Measurements from ENCODE around the gene HOXD10.

Gene HOXD10

DNA sequence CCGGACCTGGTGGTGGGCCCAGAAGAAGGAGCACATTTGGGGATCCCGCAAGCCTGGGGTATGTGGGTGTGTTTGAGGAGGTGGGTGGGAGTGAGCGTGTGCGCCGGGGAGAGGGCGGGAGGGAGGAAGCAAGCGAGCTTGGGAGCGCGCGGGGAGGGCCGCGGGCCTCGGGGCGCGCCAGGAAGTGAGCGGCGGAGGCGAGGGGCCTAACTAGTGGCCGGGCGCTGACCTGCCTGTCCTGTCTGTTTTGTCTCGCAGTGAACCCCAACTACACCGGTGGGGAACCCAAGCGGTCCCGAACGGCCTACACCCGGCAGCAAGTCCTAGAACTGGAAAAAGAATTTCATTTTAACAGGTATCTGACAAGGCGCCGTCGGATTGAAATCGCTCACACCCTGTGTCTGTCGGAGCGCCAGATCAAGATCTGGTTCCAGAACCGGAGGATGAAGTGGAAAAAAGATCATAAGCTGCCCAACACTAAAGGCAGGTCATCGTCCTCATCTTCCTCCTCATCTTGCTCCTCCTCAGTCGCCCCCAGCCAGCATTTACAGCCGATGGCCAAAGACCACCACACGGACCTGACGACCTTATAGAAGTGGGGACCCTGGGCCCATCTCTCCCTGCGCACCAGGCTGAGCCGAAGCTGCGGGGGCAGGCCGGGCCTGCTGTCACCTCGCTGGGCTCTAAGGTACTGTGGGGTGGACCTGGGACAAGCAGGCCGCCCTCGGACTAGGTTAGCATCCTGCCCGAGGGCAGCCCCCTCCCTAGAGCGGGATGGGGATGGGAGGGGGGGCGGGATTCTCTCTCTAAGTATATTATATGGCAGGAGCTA is 36.0 kb downstream of the HOXD10 start:
- DNase-seq = no peak

DNA sequence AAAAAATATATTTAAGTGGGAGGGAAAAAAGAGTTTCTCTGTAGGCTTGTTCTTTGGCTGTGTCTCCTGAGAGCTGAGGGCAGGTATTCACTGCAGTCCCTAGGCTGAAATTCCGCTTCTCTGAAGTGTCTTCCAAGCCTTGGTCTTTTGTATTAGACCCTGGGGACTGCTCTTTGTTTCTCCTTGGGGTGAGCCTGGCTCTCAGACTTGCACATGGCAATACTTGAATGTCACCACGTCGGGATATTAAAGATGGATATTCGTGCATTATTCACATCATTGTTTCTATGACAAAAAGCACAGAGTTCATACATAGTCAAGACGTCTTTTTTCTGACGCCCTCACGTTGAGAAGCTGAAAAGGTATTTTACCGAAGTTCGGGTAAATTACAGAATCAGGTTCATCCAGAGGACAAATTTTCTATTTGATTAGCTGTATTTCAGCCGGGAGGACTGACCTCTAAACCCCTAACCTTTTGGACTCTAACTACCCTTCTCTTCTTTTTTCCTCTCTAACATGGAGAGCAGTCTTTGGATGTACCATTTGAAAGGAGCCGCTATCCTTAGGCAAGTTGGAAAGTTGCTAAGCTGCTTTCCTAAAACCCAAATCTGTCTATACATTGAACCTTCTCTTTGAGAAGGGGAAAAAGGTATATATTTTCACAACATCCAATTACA is 38.1 kb downstream of the HOXD10 start:
- no peak for DNase-seq

GRCh38 chr2:176155356-176156044 is 38.9 kb downstream of the HOXD10 start:
- no peak for DNase-seq

DNA sequence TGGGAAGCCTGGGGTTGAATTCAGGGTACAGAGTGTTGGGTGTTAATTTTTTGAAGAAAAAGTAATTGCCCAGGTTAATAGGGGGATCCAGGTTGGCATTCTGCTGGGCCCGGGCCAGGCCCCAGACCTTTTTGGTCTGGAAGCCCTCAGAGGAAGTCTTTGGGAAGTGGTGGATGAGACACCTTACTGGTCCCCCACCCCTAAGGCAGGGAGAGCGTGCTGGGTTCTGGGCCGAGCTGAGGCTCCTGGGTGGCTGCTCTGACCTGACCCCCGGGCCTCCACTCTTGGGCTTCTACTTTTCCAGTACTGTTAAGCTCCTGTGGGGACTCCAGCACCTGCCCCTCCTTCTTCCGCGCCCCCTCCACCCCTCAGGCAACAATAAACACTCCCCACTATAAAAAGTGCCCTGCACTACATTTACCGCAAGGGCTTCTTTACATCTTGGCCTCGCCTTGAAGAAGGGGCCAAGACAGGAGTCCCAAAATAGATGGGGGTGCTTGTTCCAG is 39.8 kb downstream of the HOXD10 start:
- DNase-seq = no peak

DNA sequence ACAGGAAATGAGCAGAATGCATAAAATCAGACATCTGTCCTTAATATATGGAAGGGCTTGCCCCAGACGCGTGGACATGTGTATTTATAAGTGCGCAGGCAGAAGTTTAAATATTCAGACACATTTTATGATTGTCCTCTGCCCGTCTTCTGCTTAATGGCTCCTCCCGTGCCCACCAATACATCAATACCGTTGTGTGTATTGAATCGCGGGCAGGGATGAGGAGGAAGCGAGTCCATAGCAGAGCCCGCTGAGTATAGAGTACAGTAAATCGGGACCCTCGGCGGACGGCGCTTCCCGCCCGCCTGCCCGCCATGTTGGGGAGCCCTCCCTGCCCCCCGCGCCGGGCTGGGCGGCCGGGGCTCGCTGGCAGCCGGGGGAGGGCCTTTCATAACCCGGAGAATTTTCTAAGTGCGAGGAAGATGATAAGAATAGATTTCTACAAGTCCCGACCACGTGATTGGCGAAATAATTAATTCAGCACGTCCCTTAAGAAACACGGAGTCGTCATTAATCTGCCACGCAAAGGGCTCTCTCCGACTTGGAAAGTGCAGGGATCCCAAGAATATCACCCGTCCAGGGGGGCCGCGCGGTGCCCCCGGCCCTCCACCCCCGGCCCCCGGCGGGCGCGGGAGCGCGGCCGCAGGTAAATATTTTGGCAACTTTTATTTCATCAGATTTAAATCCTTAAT is 40.4 kb downstream of the HOXD10 start, which contains the start of gene HOXD3:
HOXD3 (plus strand) TSS at position 501 of the 692 bp plus-strand sequence. CDS start 11,808 bp downstream, outside the sequence.
- no peak for DNase-seq

GRCh38 chr2:176157499-176158185 is 41.1 kb downstream of the HOXD10 start:
- no peak for DNase-seq

DNA sequence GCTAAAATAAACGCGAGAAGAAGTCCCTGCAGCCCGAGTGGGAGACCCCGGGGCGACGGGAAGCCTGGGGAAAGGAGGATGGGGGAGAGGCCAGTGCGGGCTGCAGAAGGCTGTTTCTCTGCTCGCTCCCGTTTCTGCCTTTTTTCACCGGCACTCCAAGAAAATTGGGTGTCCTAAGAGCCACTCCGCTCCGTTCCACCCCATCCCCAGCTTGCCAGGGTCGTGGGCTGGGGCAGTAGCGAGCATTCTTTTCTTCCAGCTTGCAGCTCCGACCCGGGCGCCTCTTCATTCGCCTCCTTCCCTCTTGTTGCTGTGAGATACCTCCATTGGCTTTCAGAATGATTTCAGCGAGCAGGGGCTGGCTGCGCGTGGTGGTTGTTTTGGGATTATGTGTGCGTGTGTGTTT is 41.6 kb downstream of the HOXD10 start:
- DNase-seq = no peak

DNA sequence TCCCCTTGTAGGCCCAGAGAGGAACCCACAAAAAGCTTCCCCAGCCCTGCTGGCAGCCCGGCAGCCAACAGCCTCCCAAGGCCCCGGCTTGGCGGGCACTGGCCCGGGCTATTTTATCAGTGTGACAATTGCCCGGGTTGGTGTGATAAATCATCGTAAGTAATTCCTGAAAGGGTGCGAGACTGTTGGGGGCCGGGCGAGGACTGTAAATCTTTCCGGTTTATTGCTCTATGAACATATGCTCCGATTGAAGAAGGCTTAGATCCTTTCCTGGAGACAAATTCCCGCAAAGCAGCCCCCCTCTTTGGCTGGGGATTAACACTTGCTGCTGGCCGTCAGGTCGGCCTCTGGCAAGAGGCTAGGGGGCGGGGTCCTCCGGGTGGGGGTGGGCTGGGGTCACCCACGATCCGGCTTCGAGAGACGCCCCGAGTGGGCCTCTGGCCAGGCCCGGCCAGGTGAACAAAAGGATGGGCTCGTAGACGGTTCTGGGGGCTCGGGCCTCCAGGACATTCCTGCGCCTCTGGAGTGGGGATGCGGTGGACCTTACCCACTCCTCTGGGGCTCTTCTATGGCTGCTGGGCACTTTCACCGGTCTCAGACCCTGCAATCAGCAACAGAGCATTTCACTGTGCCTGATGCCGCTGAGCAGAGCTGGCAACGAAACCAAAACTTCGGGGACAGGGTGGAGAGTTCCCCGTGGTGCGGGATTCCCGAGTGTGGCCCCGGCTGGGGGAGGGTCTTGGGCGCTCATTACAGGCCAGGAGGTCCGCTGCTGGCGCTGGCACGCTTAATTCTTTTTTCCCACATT is 42.5 kb downstream of the HOXD10 start:
- no peak for DNase-seq

DNA sequence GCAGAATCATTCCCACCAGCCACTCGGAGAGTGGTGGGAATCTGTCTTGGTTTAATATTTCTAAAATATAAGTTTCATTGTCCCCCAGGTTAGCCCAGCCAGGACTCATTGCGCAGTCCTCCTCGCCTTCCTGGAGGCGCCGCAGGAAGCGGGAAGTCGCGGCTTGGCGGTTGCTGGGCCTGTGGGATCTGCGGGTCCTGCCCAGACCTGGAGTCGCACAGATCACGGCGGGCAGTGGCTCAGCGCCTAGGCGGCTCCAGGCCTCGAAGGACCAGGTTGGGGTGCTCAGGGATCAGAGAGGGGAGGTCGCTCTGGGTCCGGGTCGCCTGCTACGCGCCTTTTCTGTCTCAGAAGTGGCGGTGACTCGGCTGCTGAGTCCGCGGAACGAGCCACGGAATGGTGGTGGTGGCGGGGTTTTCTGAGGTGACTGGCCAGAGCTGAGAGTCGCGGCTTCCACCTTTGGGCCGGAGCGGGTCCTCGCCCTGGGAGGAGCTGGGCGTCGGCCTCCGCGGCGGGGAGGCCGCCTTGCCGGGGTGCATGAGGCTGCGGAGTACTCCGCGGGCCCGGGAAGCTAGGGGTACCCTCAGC is 43.2 kb downstream of the HOXD10 start:
- DNase-seq = no peak

GRCh38 chr2:176160251-176160985 is 43.8 kb downstream of the HOXD10 start:
- DNase-seq = no peak

DNA sequence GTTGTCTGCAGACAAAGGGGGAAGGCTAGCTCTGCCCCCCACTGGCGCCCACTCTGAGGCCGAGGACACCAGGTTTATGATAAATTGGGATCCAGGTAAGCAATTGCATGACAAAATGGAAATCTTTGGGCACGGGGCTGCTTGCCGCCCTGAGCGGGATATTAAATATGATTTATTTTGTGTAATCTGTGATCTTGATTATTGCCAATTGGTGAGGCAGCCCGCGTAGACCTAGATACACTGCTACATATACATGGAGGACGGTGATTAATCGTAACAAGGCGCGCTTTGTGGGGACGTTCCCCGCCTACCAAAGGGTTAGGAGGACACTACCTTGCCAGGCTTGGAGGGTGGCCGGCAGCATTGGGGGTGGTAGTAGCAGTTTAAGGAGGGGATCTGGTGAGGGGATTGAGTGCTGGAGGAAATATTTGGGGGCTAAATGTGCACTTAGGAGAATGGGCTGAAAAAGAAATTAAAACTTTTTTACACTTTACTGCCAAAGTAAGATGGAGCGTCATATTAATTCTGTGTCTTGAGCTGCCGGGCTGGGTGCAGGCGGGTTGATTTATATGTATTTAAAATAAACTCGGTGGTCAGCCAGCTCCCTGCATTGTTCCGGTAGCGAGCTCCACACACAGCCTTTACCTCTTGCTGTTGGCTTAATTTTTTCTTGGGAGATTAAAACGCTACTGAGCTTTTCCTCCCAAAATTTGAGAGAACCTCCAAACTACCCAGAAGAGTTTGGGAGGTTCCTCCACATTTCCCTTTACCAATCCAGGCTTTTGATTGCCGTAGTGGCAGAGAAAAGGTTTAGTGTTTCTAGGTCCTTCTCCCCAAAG is 44.6 kb downstream of the HOXD10 start:
- no peak for DNase-seq

- no peak for DNase-seq
Measured at GRCh38 chr2:176161825-176162626, 45.4 kb downstream of the HOXD10 start.

- DNase-seq = no peak
Measured at GRCh38 chr2:176162911-176163671, 46.5 kb downstream of the HOXD10 start.

DNA sequence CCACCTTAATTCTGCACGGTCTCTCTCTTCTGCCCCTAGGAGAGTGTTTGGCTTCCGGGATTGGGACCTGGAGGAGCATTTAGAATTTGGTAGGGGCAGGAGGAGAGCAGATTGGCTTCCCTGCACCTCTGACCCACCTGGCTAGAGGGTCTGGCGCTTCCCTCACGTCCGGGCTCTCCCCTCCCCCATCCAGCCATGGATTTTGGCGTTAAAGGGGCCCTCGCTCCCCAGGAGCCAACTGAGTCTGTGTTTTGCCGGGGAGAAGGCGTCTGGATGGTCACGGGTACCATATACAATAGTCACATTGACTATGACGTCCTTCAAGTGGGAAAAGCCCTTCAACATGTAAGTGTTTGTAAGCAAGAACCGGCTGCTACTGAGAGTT is 47.1 kb downstream of the HOXD10 start:
- DNase-seq = no peak

- DNase-seq = no peak
Measured at GRCh38 chr2:176164201-176164600, 47.6 kb downstream of the HOXD10 start.

DNA sequence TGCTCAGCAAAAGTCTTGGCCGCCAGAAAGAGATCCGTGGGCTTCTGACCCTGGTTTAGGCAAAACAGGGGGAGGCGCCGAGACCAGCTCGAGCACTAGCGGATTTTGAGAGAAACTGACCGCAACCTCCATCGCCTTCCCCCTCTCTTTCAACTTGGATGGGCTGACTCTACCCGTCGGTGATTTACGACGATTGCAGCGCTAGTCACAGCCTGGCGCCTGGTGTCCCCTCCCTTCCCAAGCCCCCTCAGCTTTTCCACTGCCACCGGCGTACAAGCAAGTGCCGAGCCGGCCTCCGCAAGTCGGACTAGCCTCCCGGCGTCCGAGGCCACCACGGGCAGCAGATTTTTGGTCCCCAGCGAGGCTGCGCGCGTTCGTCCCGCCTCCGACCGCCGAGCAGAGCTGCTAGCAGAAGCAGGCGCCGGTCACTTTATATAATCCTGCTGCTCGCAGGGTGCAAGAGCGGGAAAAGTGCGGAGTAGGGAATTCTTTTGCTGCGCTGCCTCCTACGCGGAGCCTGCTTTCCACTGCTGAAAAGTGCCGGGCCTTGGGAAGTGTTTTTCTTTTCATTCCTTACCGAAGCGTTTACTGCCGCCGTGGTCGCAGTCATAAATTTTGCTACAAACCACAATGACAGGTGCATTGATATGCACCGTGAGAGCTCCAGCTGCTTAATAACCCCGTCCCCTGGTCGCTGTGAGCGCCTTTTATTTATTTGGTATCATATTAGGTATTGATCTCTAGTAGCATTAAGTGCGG is 48.2 kb downstream of the HOXD10 start:
- DNase-seq = no peak

Measured in stimulated activated CD4-positive, alpha-beta T cell treated with anti-CD3 and anti-CD28 coated beads, Interleukin-4, amount 100 ng/mL, for 24 hours (primary cell).